MM.1S (cell line): ENCODE measurements around the gene CDON.

ENCODE experiments used
- DNase-seq: peaks from one replicate; pipeline ENCODE4 v3.0.0-alpha.2; 2015
- H2AFZ ChIP-seq: fragments of 300-600 bp; sonication (generic); 2 replicates; pipeline ENCODE4 v1.6.0; 2016; ENCODE audit warnings: antibody characterized with exemption, low read length
- H3F3A ChIP-seq: fragments of 300-600 bp; sonication (generic); 2 replicates; pipeline ENCODE4 v1.6.1; 2016; ENCODE audit warnings: mild to moderate bottlenecking, antibody characterized with exemption, low read length, moderate library complexity, mixed read lengths; ENCODE audit not compliant: insufficient read depth
- H3K27ac ChIP-seq: fragments of 300-600 bp; sonication (generic); 2 replicates; pipeline ENCODE4 v1.5.1; 2016; ENCODE audit warnings: mild to moderate bottlenecking, low read length
- H3K27me3 ChIP-seq: fragments of 300-600 bp; sonication (generic); replicated peaks from 2 replicates; pipeline ENCODE4 v1.6.0; 2016; ENCODE audit warnings: low read length; ENCODE audit not compliant: insufficient read depth
- H3K36me3 ChIP-seq: fragments of 300-600 bp; sonication (generic); replicated peaks from 2 replicates; pipeline ENCODE4 v1.6.1; 2016; ENCODE audit warnings: mild to moderate bottlenecking, low read length, mixed read lengths; ENCODE audit not compliant: insufficient read depth
- H3K4me1 ChIP-seq: fragments of 300-600 bp; sonication (generic); 2 replicates; pipeline ENCODE4 v1.6.1; 2016; ENCODE audit warnings: low read length, mixed read lengths
- H3K4me2 ChIP-seq: fragments of 300-600 bp; sonication (generic); 2 replicates; pipeline ENCODE4 v1.6.0; 2016; ENCODE audit warnings: low read depth, low read length
- H3K4me3 ChIP-seq: fragments of 300-600 bp; sonication (generic); 2 replicates; pipeline ENCODE4 v1.5.1; 2016; ENCODE audit warnings: low read length, mixed read lengths
- H3K79me2 ChIP-seq: fragments of 300-600 bp; sonication (generic); 2 replicates; pipeline ENCODE4 v1.6.1; 2016; ENCODE audit warnings: mixed run types, low read length, mixed read lengths
- H3K9ac ChIP-seq: fragments of 300-600 bp; sonication (generic); 2 replicates; pipeline ENCODE4 v1.6.1; 2016; ENCODE audit warnings: low read length, mixed read lengths
- H3K9me2 ChIP-seq: fragments of 300-600 bp; sonication (generic); replicated peaks from 2 replicates; pipeline ENCODE4 v1.6.1; 2016; ENCODE audit warnings: mild to moderate bottlenecking, low read length, mixed read lengths; ENCODE audit not compliant: insufficient read depth
- H3K9me3 ChIP-seq: fragments of 300-600 bp; sonication (generic); replicated peaks from 2 replicates; pipeline ENCODE4 v1.6.1; 2016; ENCODE audit warnings: mild to moderate bottlenecking, low read length, mixed read lengths; ENCODE audit not compliant: insufficient read depth
- H4K20me1 ChIP-seq: fragments of 300-600 bp; sonication (generic); 2 replicates; pipeline ENCODE4 v1.6.1; 2016; ENCODE audit warnings: mild to moderate bottlenecking, low read length, moderate library complexity, mixed read lengths; ENCODE audit not compliant: insufficient read depth
- CTCF ChIP-seq: fragments of 300-600 bp; sonication (generic); IDR thresholded peaks from 2 replicates; pipeline ENCODE4 v1.5.1; 2016; ENCODE audit warnings: antibody characterized with exemption, low read length, mixed read lengths
- EZH2 ChIP-seq: fragments of 300-600 bp; sonication (generic); optimal IDR thresholded peaks from 2 replicates; pipeline ENCODE3; 2017; ENCODE audit warnings: low read depth, mild to moderate bottlenecking, antibody characterized with exemption, low read length, mixed read lengths
- EZH2phosphoT487 ChIP-seq: fragments of 300-600 bp; sonication (generic); IDR thresholded peaks from 2 replicates; pipeline ENCODE4 v1.6.1; 2018; ENCODE audit warnings: antibody characterized with exemption, low read length

The CDON gene

GRCh38 chr11:125923633-125924032, 139.0 kb downstream of the CDON start:
- H2AFZ ChIP-seq, result no peak overlapping the region
- H3K9me2 ChIP-seq, result no peaks in the 10 kb centered on the region
- no peaks in the 10 kb centered on the region for H3K36me3 ChIP-seq
- no peaks in the 10 kb centered on the region for H3K27me3 ChIP-seq
- H3K79me2 ChIP-seq, result no peaks in the 10 kb centered on the region
- no peak overlapping the region for H3K4me3 ChIP-seq
- TF ChIP-seq CTCF, result no peak
- no peak for TF ChIP-seq EZH2phosphoT487
- TF ChIP-seq EZH2, result no peak
- H4K20me1 ChIP-seq, result no peaks in the 10 kb centered on the region
- no peak overlapping the region for H3K27ac ChIP-seq
- H3K9me3 ChIP-seq, result no peaks in the 10 kb centered on the region
- no peaks in the 10 kb centered on the region for H3F3A ChIP-seq
- H3K4me1 ChIP-seq, result no peaks in the 10 kb centered on the region
- DNase-seq, result no peak
- no peak overlapping the region for H3K9ac ChIP-seq
- no peak overlapping the region for H3K4me2 ChIP-seq

- H3K9me3 ChIP-seq, result no peaks in the 10 kb centered on the region
- H3K4me2 ChIP-seq, result no peak overlapping the region
- no peak overlapping the region for H3K9ac ChIP-seq
- peak; percentile 88 for DNase-seq
- H3K4me3 ChIP-seq, result no peak overlapping the region
- no peaks in the 10 kb centered on the region for H4K20me1 ChIP-seq
- H3K79me2 ChIP-seq, result no peaks in the 10 kb centered on the region
- H3K4me1 ChIP-seq, result no peaks in the 10 kb centered on the region
- no peak overlapping the region for H2AFZ ChIP-seq
- H3K27me3 ChIP-seq, result no peaks in the 10 kb centered on the region
- H3F3A ChIP-seq, result no peaks in the 10 kb centered on the region
- no peaks in the 10 kb centered on the region for H3K9me2 ChIP-seq
- TF ChIP-seq CTCF (peak; percentile 79), EZH2 (no peak), EZH2phosphoT487 (no peak)
- no peak overlapping the region for H3K27ac ChIP-seq
- H3K36me3 ChIP-seq, result no peaks in the 10 kb centered on the region
Observed at GRCh38 chr11:125923012-125923579, 139.6 kb downstream of the CDON start.

- Histone ChIP-seq H3K4me2 (no peak overlapping the region), H3K27me3 (no peaks in the 10 kb centered on the region), H3K27ac (no peak overlapping the region), H3K79me2 (no peaks in the 10 kb centered on the region), H3K4me3 (no peak overlapping the region), H3K9ac (no peak overlapping the region), H4K20me1 (no peaks in the 10 kb centered on the region), H3K9me3 (no peaks in the 10 kb centered on the region), H3K9me2 (no peaks in the 10 kb centered on the region), H2AFZ (no peak overlapping the region), H3K4me1 (no peaks in the 10 kb centered on the region), H3K36me3 (no peaks in the 10 kb centered on the region), H3F3A (no peaks in the 10 kb centered on the region)
- no peak for DNase-seq
- TF ChIP-seq CTCF (no peak), EZH2 (no peak), EZH2phosphoT487 (no peak)
Observed at GRCh38 chr11:125922156-125922555, 140.5 kb downstream of the CDON start.
